GM21390 (cell line): Measurements from ENCODE around the gene EEF1AKMT1.
"Not testable (repeated sequence)": the region's sequence is repeated elsewhere in the genome, so short reads cannot be mapped to it uniquely, and the experiment has no call there.

ENCODE experiments used
- ATAC-seq: cut with Tn5 transposase; IDR thresholded peaks from one replicate; pipeline ENCODE4 v1.9.1; 2021; ENCODE audit not compliant: unreplicated experiment

The EEF1AKMT1 gene

DNA sequence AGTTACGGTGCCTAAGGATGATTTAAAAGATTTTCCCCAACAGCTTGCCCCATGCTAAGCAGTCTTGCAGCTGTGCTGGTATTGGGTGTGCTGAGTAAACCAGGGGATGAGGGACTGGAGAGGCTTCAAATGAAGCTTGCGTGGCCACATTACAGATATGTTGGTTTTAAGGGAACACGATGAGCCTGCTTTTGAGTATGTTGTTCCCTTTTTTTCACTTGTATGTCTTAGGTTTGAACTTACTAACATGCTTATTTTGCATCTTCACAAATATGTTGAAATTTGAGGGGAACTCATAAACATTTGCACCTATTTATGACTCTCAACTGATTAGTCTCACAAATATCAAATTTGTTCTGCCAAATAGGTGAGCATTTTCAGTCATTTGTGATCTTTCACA, 72.3 kb downstream of the EEF1AKMT1 start:
- no peak for ATAC-seq

DNA sequence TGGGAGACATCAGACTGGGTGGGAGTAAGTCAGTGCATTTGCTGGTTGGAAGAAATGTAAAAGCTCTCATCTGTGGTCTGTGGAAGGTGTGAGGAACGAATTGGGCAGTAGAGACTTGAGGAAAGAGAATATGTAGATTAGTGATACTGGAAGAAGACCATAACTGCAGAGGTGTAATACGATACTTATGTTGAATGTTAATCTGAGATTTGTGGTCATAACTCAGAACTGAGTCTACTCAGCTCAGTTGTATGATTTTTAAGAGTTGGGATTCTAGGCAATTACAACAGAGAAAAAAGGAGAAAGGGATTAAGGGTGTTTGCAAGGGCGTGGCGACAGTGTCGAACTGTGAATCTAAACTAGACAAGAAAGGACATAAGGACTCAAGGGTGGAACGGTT, 73.5 kb downstream of the EEF1AKMT1 start:
- no peak for ATAC-seq

DNA sequence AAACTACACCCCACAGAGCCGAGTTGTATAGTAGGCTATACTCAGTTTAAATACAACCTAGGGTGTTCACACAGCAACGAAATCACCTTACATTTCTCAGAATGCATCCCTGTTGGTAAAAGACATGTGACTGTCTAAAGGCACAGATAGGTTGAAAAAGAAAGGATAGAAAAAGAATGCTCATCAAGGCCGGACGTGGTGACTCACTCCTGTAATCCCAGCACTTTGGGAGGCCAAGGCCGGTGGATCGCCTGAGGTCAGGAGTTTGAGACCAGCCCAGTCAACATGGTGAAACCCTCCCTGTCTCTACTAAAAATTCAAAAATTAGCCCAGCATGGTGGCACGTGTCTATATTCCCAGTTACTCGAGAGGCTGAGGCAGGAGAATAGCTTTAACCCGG, 74.0 kb downstream of the EEF1AKMT1 start:
- ATAC-seq = no peak

DNA sequence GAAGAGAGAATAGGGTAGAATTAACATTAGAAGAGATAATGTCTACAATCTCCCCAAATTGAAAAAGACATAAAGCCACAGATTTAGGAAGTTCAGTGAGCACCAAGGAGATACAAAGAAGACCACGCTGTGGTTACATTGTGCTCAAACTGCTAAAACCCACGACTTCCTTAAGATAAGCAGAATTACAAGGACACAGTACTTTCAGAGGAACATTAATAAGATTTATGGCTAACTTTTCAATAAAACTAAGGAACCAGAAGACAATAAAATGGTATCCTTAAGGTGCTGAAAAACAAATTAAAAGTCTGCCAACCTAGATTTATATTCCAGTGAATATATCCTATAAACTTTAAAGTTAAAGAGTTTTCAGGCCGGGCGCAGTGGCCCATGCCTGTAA, 77.7 kb downstream of the EEF1AKMT1 start:
- ATAC-seq = no peak

DNA sequence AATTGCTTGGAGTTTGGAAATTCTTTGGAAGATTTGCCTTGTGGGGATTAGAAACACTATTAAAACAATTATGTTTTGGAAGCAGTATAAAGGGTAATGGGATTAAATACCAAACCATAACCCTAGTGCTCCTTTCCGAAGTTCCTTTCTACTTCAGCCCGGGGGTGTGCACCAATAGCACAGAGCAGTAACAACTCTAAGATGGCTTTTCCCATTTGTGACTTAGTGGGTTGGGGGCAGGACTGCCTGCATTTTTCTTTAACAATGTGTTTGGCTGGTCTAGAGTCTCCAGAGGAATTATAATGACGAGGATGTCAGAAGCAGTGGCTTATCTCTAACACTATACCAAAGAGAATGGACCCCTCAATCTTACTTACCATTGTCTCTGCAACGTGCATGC, 82.1 kb downstream of the EEF1AKMT1 start:
- no peak for ATAC-seq

DNA sequence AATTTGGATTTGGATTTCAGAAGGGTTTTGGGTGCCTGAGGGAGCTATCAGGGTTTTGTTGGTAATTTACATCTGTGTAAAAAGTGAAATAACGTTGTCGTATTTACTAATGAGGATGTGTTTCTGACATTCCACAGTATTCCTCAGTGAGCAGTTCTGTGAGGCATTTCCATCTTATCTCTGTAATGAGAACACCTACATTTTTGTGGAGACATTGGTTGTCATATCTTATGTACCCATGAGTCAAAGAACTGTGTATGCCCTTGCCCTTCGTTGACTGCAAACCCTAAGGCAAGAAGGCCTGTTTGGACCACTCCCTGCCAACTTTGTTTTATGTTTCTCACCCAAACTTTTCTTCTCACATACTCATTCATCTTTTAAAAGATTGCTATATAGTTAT, 84.5 kb downstream of the EEF1AKMT1 start:
- no peak for ATAC-seq

DNA sequence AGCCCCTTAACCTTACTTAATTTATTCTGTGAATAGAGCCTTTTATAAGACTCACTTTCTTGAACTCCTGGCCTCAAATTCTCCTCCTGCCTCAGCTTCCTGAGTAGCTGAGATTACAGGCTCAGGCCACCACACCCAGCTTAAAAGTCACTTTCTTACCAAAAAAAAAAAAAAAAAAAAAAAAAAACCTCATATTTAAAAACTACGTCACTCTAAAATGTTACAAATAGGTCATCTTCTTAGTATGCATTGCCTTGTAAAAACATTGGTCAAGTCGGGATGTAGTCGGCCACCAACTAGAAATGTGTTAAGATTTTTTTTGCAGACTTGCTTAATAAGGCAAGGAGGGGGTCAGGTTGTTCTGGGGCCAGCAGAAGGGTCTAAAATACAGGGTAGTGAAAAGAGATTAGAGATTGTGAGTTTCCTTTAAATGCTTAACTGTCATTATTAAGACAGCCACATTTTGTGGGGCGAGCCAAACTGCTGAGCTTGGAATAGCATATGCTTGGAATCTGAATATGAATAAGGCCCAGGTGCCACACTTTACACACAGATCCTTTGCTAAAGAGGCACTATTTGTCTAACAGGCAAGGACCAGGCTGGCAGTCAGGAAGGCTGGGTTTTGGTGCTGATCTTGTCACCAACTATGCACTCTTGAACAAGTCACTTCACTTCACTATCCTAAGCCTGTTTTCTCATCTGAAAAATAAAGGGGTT, 86.7 kb downstream of the EEF1AKMT1 start:
- no peak for ATAC-seq

DNA sequence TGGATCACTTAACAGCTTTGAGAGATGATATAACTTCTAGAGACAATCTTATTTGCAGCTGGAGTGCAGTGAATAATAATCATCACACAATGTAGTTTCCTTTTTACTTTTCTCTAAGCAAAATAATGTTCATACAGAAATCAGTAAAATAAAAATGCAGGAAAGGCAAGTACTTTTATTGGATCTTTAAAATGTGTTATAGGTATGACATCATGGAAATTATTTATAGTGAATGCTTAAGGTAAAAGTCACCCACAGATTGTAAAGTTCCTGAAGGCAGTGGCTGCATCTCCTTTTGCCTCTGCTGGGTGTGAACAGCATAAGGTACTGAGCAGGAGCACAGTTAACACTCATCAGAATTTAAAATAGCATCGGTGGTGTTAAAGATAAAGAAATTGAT, 87.6 kb downstream of the EEF1AKMT1 start:
- no peak for ATAC-seq

DNA sequence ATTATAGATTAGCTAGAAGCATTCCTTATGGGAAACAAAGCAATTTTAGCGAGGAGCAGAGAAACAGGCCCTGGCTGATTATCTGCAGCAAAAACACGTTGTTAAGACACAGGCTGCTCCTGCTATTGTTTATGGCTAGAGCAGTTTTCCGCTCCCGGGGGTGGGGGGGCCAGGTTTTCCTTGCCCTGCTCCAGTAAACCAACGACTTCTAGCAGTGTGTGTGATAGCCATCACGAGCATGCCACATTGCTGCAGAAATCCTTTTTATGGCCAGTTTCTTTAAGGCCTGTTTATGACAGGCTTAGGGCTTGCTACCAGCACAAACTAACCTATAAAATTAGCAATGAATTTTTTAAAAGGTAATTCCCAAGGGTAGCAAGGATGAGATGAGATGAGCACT, 88.7 kb downstream of the EEF1AKMT1 start:
- no peak for ATAC-seq

DNA sequence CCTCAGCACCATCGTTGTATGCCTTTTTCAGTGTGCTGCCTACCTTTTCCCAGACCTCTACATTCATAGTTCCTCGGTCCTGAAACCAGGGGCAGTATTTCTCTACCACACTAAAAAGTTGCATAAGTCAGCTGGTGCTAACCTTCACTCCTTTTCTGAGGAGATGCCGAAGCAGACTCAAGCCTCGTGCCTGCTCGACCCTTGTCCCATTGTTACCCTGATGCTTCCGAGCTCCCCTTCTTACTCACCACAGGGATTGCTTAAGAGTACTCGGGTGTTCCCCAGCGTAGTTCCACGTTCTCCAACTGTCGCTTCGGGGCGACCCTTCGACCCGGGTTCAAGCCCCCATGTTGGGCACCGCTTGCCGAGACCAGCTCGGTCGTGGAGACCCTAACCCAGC, 89.2 kb downstream of the EEF1AKMT1 start:
- ATAC-seq = no peak

DNA sequence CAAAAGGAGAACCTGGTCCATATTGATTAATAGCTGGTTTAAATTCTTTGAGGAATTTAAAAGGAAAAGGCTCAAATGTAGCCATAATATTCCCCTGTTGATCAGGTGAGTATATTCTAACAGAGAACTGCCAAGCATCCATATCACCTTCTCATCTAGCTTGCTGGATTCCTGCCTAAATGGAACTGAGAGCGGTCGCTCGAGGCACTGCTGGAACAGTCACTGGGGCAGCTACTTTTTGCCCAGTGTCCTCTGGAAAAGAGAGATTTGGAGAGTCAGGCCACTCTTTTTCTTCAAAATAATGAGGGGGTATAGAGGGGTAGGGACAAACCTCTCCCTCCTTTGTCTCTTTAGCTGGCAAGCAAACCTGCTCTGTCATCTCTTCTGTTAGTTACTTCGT, 89.7 kb downstream of the EEF1AKMT1 start:
- no peak for ATAC-seq

DNA sequence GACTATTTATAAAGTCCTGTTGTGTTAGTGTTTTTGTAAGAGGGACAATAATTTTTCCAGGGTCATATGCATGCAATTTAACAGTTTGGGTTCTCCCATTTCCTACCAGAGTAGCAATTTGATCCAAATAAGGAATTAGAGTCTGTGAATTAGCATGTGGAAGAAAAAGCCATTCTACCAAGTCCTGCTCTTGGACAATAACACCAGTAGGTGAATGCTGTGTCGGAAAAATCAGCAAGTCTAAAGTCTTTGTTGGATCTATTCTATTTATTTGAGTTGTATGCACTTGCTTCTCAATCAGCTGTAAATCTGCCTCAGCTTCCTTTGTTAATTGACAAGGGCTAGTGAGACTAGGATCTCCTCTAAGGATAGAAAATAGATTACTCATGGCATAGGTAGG, 91.7 kb downstream of the EEF1AKMT1 start:
- no peak for ATAC-seq

DNA sequence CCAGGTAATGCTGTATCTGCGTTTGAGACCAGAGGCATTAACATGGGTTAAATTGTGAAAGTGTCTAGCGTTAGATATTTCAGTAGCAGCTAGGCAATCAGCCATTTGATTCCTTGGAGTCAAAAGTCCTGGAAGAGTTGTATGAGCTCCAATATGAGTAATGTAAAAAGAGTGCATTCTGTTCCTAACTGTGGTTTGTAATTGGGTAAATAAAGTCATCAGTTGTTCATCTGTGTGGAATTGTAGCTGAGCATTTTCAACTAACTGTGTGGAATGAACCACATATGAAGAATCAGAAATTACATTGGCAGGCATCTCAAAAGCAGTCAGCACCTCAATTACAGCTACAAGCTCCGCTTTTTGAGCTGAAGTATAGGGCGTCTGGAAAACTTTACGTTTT, 92.3 kb downstream of the EEF1AKMT1 start:
- not testable (repeated sequence) for ATAC-seq

DNA sequence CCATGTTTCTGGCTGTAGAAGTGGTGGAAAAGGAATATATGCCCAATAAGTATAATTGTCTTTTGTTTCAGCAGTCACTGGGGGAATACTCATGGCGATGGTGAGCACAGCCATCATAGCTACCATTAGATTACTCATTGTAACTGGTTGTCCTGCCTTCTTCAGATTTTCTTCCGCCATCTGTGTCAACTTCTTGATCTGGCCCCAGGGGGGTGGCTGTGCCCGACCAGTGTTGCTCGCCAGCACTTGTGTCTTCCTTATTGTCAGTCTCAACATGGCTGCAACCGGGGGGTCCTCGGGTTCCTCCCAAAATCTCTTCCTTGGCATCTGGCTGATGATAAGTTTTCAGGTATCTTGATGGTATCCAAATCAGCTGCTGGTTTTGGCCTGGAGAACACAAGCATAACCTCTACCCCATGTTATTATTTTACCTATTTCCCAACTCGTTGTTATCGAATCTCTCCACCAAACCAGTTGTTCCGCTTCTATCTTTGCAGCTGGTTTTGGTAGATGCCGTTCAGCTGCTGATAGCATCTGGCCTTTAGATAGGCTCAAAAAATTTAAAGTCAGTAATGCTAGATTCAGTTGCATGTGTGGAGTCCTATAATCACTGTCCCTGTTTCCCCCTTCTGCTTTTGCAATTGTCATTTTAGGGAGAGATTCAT, 93.2 kb downstream of the EEF1AKMT1 start:
- ATAC-seq = no peak

DNA sequence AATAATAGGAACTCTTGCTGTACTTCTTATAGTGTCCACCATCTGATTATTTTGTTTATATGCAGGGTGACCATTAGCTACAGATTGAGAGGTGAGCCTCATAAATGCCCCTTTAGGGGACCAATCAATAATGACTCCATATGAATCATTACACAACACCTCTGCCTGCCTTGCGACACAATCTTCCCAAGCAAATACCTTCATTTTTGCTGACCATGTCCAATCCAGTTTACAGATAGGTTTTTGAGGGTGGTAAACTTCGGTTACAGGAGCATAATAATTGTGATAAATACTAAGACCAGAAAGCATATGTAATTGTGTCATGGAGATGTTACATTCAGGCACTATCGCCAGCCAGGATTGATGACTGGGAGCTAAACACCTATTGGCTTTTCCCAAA, 93.9 kb downstream of the EEF1AKMT1 start:
- no peak for ATAC-seq
